Testis (tissue), 3 donors: ENCODE results near the gene LPO. TPM values are rescaled to one million over a fixed set of nuclear protein-coding genes. Genes with fewer than 3 reads are reported as not detected.

ENCODE experiments used
- DNase-seq: peaks from one replicate; pipeline ENCODE4 v3.0.0-alpha.2; 2019
- H3K27ac ChIP-seq, 2 donors: fragments of 200-600 bp; sonication (generic); one replicate each; pipeline ENCODE4 v1.5.1; 2019
- H3K27me3 ChIP-seq: fragments of 200-600 bp; sonication (generic); one replicate; pipeline ENCODE4 v1.5.1; 2019
- H3K36me3 ChIP-seq: fragments of 200-600 bp; sonication (generic); one replicate; pipeline ENCODE4 v1.5.1; 2017; ENCODE audit warnings: low read depth; ENCODE audit errors: missing control alignments
- H3K4me1 ChIP-seq: fragments of 200-600 bp; sonication (generic); one replicate; pipeline ENCODE4 v1.5.1; 2019
- H3K4me3 ChIP-seq, 2 donors: fragments of 200-600 bp; sonication (generic); one replicate each; pipeline ENCODE4 v1.5.1; 2017 to 2019
- H3K9me3 ChIP-seq: fragments of 200-600 bp; sonication (generic); one replicate; pipeline ENCODE4 v1.5.1; 2017
- POLR2A ChIP-seq: fragments of 450-650 bp; IDR thresholded peaks from one replicate; pipeline ENCODE4 v1.6.1; 2017; ENCODE audit warnings: antibody characterized with exemption, mild to moderate bottlenecking, moderate library complexity
- WGBS, 2 donors: methylation state at CpG; one replicate each; pipeline ENCODE4 v1.1.5; 2018; 5-methylcytosine and 5-hydroxymethylcytosine counted together
- intact Hi-C: fragments of 100-400 bp; cut with DNase I; formaldehyde crosslinking; loops from one replicate; pipeline ENCODE4 v1.15.1; 2023; ENCODE audit warnings: low total_unique reads
- polyA plus RNA-seq: library from polyadenylated mRNA; stranded (reverse); fragments of 350-450 nt; fragmentation: Illumina TruSeq; extraction: RNeasy Lipid Tissue Mini Kit (QIAGEN cat#74804); gene quantifications from one replicate; pipeline ENCODE4 v1.2.3, GENCODE V29; 2014; ENCODE audit warnings: low read depth, low replicate concordance; ENCODE audit not compliant: insufficient read depth
- total RNA-seq, 2 donors: library from RNA; depleted of rRNA; stranded (reverse); fragments of >200 nt; gene quantifications; one replicate each; pipeline ENCODE4 v1.2.3, GENCODE V29; 2016
- TF ChIP-seq, protein P1 (sequence below), 3 experiments: fragments of 450-650 bp in 2 of 3; fragments of 200-600 bp in 1 of 3; sonication (generic) in 1 of 3; IDR thresholded peaks; one replicate each; pipeline ENCODE4 v1.5.1; 2016 to 2019; ENCODE audit warnings: antibody characterized with exemption in 3 of 3, mild to moderate bottlenecking in 2 of 3, moderate library complexity in 1 of 3

LPO gene
- total and polyA plus RNA-seq, 3 donors from 2014 or later: 1.8 to 2.7 (median 2.0) TPM

DNA sequence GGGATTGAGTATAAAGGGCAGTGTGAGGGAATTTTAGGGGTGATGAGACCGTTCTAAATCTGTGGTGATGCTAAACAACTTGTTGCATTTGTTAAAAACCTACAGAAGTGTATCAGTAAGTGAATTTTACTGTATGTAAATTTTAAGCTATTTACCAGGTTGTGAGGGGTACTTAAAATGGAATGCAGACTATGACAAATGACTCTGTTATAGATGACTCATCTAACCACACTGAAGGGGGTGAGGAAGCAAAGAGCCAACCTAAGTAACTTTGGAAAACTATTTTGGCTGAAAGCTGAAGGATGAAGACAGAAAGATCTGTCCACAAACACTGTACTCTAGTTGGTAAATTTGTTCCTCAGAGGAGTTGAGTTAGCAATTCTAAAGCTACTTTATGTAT, 14.1 kb upstream of the LPO start:
- no peaks in the 10 kb centered on the region for H3K27me3 ChIP-seq
- no peak overlapping the region for H3K27ac ChIP-seq
- H3K4me3 ChIP-seq: no peak overlapping the region
- H3K4me1 ChIP-seq: peaks cover 4% of the 10 kb centered on the region
- no peak for TF ChIP-seq POLR2A
- TF ChIP-seq, protein P1, sequence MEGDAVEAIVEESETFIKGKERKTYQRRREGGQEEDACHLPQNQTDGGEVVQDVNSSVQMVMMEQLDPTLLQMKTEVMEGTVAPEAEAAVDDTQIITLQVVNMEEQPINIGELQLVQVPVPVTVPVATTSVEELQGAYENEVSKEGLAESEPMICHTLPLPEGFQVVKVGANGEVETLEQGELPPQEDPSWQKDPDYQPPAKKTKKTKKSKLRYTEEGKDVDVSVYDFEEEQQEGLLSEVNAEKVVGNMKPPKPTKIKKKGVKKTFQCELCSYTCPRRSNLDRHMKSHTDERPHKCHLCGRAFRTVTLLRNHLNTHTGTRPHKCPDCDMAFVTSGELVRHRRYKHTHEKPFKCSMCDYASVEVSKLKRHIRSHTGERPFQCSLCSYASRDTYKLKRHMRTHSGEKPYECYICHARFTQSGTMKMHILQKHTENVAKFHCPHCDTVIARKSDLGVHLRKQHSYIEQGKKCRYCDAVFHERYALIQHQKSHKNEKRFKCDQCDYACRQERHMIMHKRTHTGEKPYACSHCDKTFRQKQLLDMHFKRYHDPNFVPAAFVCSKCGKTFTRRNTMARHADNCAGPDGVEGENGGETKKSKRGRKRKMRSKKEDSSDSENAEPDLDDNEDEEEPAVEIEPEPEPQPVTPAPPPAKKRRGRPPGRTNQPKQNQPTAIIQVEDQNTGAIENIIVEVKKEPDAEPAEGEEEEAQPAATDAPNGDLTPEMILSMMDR (IDR thresholded peaks at IDR 0.05): no peak
- no peak for DNase-seq
- WGBS, 2 donors: 50 to 58% methylated on average over 1 of the region's 1 CpG
- no peaks in the 10 kb centered on the region for H3K36me3 ChIP-seq
- H3K9me3 ChIP-seq: no peaks in the 10 kb centered on the region
- intact Hi-C loops: no loop called here

DNA sequence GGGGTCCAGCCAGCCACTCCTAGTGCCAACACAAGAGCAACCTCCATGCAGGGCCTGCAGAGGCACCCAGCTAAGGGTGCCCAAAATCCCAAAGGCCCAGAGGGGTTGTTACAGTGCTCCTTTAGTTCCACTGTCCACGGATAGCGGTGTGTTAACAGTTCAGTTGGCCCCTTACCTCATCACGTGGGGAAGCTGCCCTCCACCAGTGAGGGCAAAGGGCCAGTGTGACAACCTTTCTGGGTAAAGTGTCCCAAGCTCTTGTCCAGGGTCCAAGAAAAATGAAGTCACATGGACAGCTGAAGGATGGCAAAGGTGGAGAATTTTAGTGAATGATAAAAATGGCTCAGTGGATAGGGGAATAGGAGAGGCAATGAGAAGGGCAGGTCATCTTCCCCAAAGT, 10.7 kb upstream of the LPO start:
- Histone ChIP-seq H3K36me3 (no peaks in the 10 kb centered on the region), H3K4me1 (no peaks in the 10 kb centered on the region), H3K27me3 (no peaks in the 10 kb centered on the region), H3K27ac (no peak overlapping the region), H3K9me3 (no peaks in the 10 kb centered on the region), H3K4me3 (no peak overlapping the region)
- intact Hi-C loops: no loop called here
- no peak for DNase-seq
- TF ChIP-seq, protein P1 (IDR thresholded peaks at IDR 0.05): no peak
- TF ChIP-seq POLR2A: no peak
- 78 to 86% methylated on average over 3 of the region's 3 CpGs for WGBS, 2 donors

DNA sequence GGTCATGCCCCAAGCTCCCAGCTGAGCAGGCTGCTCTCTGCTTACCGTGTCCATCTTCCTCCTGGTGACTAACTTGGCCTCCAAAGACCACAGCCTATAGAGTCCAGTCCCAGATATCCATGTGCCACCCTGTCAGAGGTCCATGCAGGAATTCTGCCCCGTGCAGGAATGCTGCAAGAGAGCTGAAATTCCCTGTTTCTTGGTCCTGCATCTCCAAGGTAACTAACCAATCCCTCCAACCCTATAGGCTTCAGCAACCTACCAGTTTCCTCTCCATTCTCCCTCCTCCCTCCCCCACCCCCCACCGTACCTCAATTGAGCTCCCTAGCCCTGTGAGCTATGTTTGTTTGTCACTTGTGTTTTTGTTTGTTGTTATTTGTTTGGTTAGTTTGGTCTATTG, 9.7 kb upstream of the LPO start:
- no peaks in the 10 kb centered on the region for H3K9me3 ChIP-seq
- TF ChIP-seq, protein P1 (IDR thresholded peaks at IDR 0.05): no peak
- TF ChIP-seq POLR2A: no peak
- 45 to 51% methylated on average over 3 of the region's 3 CpGs for WGBS, 2 donors
- H3K4me3 ChIP-seq: no peak overlapping the region
- H3K27me3 ChIP-seq: no peaks in the 10 kb centered on the region
- no peaks in the 10 kb centered on the region for H3K36me3 ChIP-seq
- no peaks in the 10 kb centered on the region for H3K4me1 ChIP-seq
- H3K27ac ChIP-seq: no peak overlapping the region
- DNase-seq: no peak
- intact Hi-C loops: no loop called here

DNA sequence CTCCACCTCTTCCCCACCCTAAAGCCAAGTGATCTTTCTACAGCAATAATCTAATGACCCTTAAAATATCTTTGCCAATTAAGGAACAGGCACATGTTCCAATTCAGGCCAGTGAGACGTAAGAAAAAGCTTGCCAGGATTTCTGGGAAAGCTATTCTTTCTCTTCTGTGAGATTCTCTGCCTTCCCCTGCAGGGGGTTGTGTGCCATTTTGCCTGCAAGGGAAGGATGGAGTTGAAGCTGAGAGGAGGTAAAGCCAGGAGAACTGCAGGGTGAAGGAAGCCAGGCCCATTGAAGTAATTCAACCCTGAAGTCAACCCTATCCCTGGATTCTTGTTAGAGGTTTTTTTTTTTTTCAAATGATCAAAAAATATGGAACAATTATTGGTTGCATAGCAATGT, 9.0 kb upstream of the LPO start:
- intact Hi-C loops: no loop called here
- no peaks in the 10 kb centered on the region for H3K36me3 ChIP-seq
- no peak for TF ChIP-seq POLR2A
- TF ChIP-seq, protein P1 (IDR thresholded peaks at IDR 0.05): no peak

DNA sequence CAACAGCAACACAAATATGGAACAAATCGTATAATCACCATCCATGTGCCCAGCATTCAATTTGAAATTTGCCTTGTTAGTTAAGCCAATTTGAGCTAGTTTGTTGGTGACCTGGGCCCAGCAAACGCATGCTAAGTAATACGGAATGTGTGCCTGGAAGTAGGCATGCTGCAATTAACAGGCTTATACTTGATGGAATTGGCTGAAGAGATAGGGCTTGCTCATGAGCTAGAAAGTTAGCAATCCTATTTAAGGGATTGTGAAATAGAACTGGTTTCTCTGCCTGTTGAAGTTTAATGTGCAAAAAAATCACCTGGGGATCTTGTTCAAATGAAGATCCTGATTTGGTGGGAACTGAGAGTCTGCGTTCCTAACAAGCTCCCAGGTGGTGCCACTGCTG, 8.5 kb upstream of the LPO start:
- intact Hi-C loops: no loop called here
- no peak for DNase-seq
- H3K27ac ChIP-seq: no peak overlapping the region
- no peaks in the 10 kb centered on the region for H3K4me1 ChIP-seq
- WGBS, 2 donors: 86 to 91% methylated on average over 4 of the region's 4 CpGs
- no peaks in the 10 kb centered on the region for H3K27me3 ChIP-seq
- no peaks in the 10 kb centered on the region for H3K36me3 ChIP-seq
- no peaks in the 10 kb centered on the region for H3K9me3 ChIP-seq
- no peak overlapping the region for H3K4me3 ChIP-seq
- TF ChIP-seq, protein P1 (IDR thresholded peaks at IDR 0.05): no peak
- no peak for TF ChIP-seq POLR2A

More for the DNA sequence above, 9.0 kb upstream of the LPO start:
- no peak for DNase-seq
- 47 to 65% methylated on average over 1 of the region's 1 CpG for WGBS, 2 donors
- Histone ChIP-seq H3K4me1 (no peaks in the 10 kb centered on the region), H3K4me3 (no peak overlapping the region), H3K27me3 (no peaks in the 10 kb centered on the region), H3K9me3 (no peaks in the 10 kb centered on the region), H3K27ac (no peak overlapping the region)
